Esophagus squamous epithelium (tissue), 5 donors: ENCODE data around the gene COX6B2. TPM values are rescaled to one million over a fixed set of nuclear protein-coding genes. Genes with fewer than 3 reads are reported as not detected.

Experiments used
- DNase-seq: peaks from one replicate; lab custom pipeline; 2025; lab: John Stamatoyannopoulos, UW
- H3K27ac ChIP-seq, 4 donors: fragments of 200-600 bp; sonication (generic); one replicate each; pipeline ENCODE4 v1.5.1; 2016 to 2019; ENCODE audit warnings: mild to moderate bottlenecking in 1 of 4
- H3K27me3 ChIP-seq, 4 donors: fragments of 200-600 bp; sonication (generic); 1 replicate in 3 of 4; 2 replicates in 1 of 4; pipeline versions ENCODE4 v1.5.1 to v1.6.0; 2017 to 2021; ENCODE audit warnings: antibody characterized with exemption in 1 of 4
- H3K36me3 ChIP-seq, 3 donors: fragments of 200-600 bp; sonication (generic); one replicate each; pipeline ENCODE4 v1.5.1; 2016 to 2019
- H3K4me1 ChIP-seq, 3 donors: fragments of 200-600 bp; sonication (generic); one replicate each; pipeline ENCODE4 v1.5.1; 2017 to 2019
- H3K4me3 ChIP-seq, 4 donors: fragments of 200-600 bp; sonication (generic); 1 replicate in 3 of 4; 2 replicates in 1 of 4; pipeline ENCODE4 v1.5.1; 2016 to 2019; ENCODE audit warnings: mild to moderate bottlenecking in 2 of 4, moderate library complexity in 1 of 4
- H3K9me3 ChIP-seq, 3 donors: fragments of 200-600 bp; sonication (generic); one replicate each; pipeline ENCODE4 v1.5.1; 2016 to 2019
- CTCF ChIP-seq, 6 experiments: fragments of 450-650 bp in 4 of 6; fragments of 200-600 bp in 2 of 6; sonication (generic) in 2 of 6; IDR thresholded peaks; one replicate each; pipeline ENCODE4 v1.5.1; 2016 to 2019; ENCODE audit warnings: antibody characterized with exemption in 6 of 6, mild to moderate bottlenecking in 4 of 6, moderate library complexity in 4 of 6
- POLR2A ChIP-seq, 4 donors: fragments of 450-650 bp; IDR thresholded peaks; one replicate each; pipeline ENCODE4 v1.6.1; 2017; ENCODE audit warnings: antibody characterized with exemption in 4 of 4, mild to moderate bottlenecking in 4 of 4, moderate library complexity in 3 of 4
- WGBS, 2 donors: methylation state at CpG; one replicate each; pipeline ENCODE4 v1.1.5; 2018; 5-methylcytosine and 5-hydroxymethylcytosine counted together
- intact Hi-C: fragments of 100-400 bp; cut with DNase I; formaldehyde crosslinking; loops from one replicate; pipeline ENCODE4 v1.15.0; 2022
- total RNA-seq, 4 donors: library from RNA; depleted of rRNA; stranded (reverse); fragments of >200 nt; gene quantifications; one replicate each; pipeline ENCODE4 v1.1.0, GENCODE V29; 2016
- donor health status: DM: yes; HTN: yes; CAD: no.

The COX6B2 gene
- total RNA-seq, 4 donors from 2014 or later, result 0.66 to 1.4 (median 0.95) TPM; not detected in 1

DNA sequence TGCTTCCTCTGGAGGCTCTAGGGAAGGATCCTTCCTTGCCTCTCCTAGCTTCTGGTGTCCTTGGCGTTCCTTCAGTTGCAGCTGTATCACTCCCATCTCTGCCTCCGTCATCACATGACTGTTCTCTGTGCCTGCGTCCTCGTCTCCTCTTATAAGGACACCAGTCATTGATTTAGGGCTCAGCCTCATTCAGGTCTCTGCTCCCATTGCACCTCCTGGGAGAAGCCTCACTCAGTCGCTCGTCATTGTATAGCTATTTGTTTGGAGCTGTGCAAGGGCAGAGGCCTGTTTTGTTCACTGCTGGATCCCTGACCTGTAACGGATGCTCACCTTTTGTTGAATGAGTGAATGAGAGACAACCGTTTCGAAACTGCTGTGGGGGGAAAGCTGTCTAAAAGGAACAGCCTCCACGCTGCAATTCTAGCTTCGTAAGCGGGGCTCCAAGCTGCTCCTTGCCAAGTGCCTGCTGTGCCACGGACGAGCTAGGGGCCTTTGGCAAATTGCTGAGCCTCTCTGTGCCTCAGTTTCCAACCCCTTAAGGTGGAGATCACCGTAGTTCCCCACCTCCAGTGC, 53.5 kb downstream of the COX6B2 start:
- intact Hi-C loops, result loop anchor here (10.0 kb wide), 1 partner anchor 74 kb away; the partner anchor contains the start of genes IL11 and TMEM190
- Histone ChIP-seq H3K27me3 (no peaks in the 10 kb centered on the region), H3K4me1 (peaks cover 9 to 11% (median 10%) of the 10 kb centered on the region in 3 donors), H3K4me3 (no peak overlapping the region), H3K36me3 (peaks cover 0 to 2% (median 0%) of the 10 kb centered on the region in 3 donors), H3K9me3 (no peaks in the 10 kb centered on the region), H3K27ac (no peak overlapping the region)
- 76 to 79% methylated on average over 5 to 7 of the region's 15 CpGs for WGBS, 2 donors
- no peak for DNase-seq
- no peak for TF ChIP-seq POLR2A (IDR thresholded peaks at IDR 0.05)
- TF ChIP-seq CTCF (IDR thresholded peaks at IDR 0.05), result no peak

DNA sequence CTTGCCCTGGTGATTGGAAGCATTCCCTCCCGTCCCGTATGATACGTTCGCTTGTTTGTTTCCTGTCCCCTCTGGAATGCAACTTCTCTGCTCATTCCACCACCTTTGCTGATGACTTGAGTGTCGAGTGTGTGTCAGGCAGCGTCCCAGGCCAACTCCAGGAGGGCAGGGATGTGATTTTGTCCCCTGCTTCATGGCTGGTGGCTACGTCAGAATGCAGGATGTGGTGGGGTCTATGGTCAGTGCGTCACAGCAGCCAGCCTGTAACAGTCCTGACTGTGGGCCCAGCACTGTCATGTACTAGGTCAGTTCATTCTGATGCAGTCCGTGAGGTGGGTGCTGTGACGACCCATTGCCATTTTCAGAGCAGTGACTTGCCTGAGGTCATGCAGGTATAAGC, 54.5 kb downstream of the COX6B2 start:
- Histone ChIP-seq H3K27ac (no peak overlapping the region), H3K4me3 (no peak overlapping the region), H3K4me1 (peaks cover 9 to 11% (median 10%) of the 10 kb centered on the region in 3 donors), H3K36me3 (no peaks in the 10 kb centered on the region), H3K27me3 (no peaks in the 10 kb centered on the region), H3K9me3 (no peaks in the 10 kb centered on the region)
- no peak for DNase-seq
- TF ChIP-seq CTCF (IDR thresholded peaks at IDR 0.05), result no peak
- no peak for TF ChIP-seq POLR2A (IDR thresholded peaks at IDR 0.05)
- intact Hi-C loops, result loop anchor here (10.0 kb wide), 1 partner anchor 75 kb away; the partner anchor contains the start of genes IL11 and TMEM190
- 85 to 88% methylated on average over 4 to 8 of the region's 10 CpGs for WGBS, 2 donors

Other genes with a start within 250 kb of the COX6B2 start
- gene PPP1R12C, start 237.1 kb downstream of the COX6B2 start, total RNA-seq, result 10 to 100 TPM; 35.1 to 89.1 (median 43.7) TPM
- gene TNNT1, start 205.5 kb downstream of the COX6B2 start, total RNA-seq, result 10 to 100 TPM in 1 of 4 donors, 1 to 10 TPM in 3; 3.3 to 23.1 (median 6.2) TPM
- gene TNNI3, start 197.0 kb downstream of the COX6B2 start, total RNA-seq, result not detected
- gene DNAAF3, start 188.1 kb downstream of the COX6B2 start, total RNA-seq, result 1 to 10 TPM in 3 of 4 donors, under 1 TPM in 1; 0.53 to 2.8 (median 1.4) TPM
- under 1 TPM in 1 of 4 donors, not detected in 3; 0.22 TPM for gene SYT5, start 174.4 kb downstream of the COX6B2 start, total RNA-seq
- gene PTPRH, start 145.2 kb downstream of the COX6B2 start, total RNA-seq, result 1 to 10 TPM in 3 of 4 donors, under 1 TPM in 1; 0.57 to 2.0 (median 1.3) TPM
- gene TMEM86B, start 126.0 kb downstream of the COX6B2 start, total RNA-seq, result 1 to 10 TPM in 3 of 4 donors, not detected in 1; 1.1 to 3.6 (median 2.2) TPM
- 10 to 100 TPM; 30.6 to 59.2 (median 47.4) TPM for gene PPP6R1, start 95.7 kb downstream of the COX6B2 start, total RNA-seq
- gene HSPBP1, start 74.6 kb downstream of the COX6B2 start, total RNA-seq, result 10 to 100 TPM; 27.1 to 40.7 (median 32.4) TPM
- 1 to 10 TPM in 1 of 4 donors, under 1 TPM in 1, not detected in 2; 0.73 to 1.1 TPM for gene BRSK1, start 70.7 kb downstream of the COX6B2 start, total RNA-seq
- 1 to 10 TPM in 1 of 4 donors, not detected in 3; 1.7 TPM for gene TMEM150B, start 29.4 kb downstream of the COX6B2 start, total RNA-seq
- gene KMT5C, start 14.8 kb downstream of the COX6B2 start, total RNA-seq, result 1 to 10 TPM; 5.3 to 9.9 (median 8.2) TPM
- gene GARIN5B, start 8.5 kb upstream of the COX6B2 start, total RNA-seq, result not detected
- not detected for gene IL11, start 15.7 kb upstream of the COX6B2 start, total RNA-seq
- gene TMEM190, start 22.1 kb upstream of the COX6B2 start, total RNA-seq, result not detected
- gene TMEM238, start 29.6 kb upstream of the COX6B2 start, total RNA-seq, result 10 to 100 TPM; 11.9 to 41.8 (median 27.1) TPM
- gene RPL28, start 31.2 kb upstream of the COX6B2 start, total RNA-seq, result 100 to 1,000 TPM; 395 to 866 (median 753) TPM
- 10 to 100 TPM; 15.6 to 41.4 (median 31.2) TPM for gene UBE2S, start 53.1 kb upstream of the COX6B2 start, total RNA-seq
- not detected for gene SHISA7, start 88.6 kb upstream of the COX6B2 start, total RNA-seq
- 10 to 100 TPM; 60.5 to 98.1 (median 78.7) TPM for gene ISOC2, start 106.9 kb upstream of the COX6B2 start, total RNA-seq
- gene C19orf85, start 110.0 kb upstream of the COX6B2 start, total RNA-seq, result not detected
- gene ZNF628, start 121.9 kb upstream of the COX6B2 start, total RNA-seq, result 10 to 100 TPM in 1 of 4 donors, 1 to 10 TPM in 3; 4.4 to 22.0 (median 6.8) TPM
- 1 to 10 TPM; 1.3 to 4.3 (median 2.9) TPM for gene NAT14, start 130.5 kb upstream of the COX6B2 start, total RNA-seq
- gene SSC5D, start 133.7 kb upstream of the COX6B2 start, total RNA-seq, result 1 to 10 TPM in 1 of 4 donors, under 1 TPM in 3; 0.40 to 5.0 (median 0.68) TPM
- not detected for gene SBK2, start 182.4 kb upstream of the COX6B2 start, total RNA-seq
- 1 to 10 TPM in 1 of 4 donors, under 1 TPM in 1, not detected in 2; 0.22 to 1.0 TPM for gene SBK3, start 190.8 kb upstream of the COX6B2 start, total RNA-seq
- 1 to 10 TPM in 3 of 4 donors, under 1 TPM in 1; 0.75 to 3.0 (median 2.2) TPM for gene ZNF579, start 226.1 kb upstream of the COX6B2 start, total RNA-seq
- gene FIZ1, start 244.8 kb upstream of the COX6B2 start, total RNA-seq, result 10 to 100 TPM in 1 of 4 donors, 1 to 10 TPM in 3; 5.8 to 12.7 (median 7.9) TPM
- 10 to 100 TPM; 17.7 to 25.9 (median 22.9) TPM for gene ZNF524, start 245.6 kb upstream of the COX6B2 start, total RNA-seq